Spleen (tissue), 7 donors: ENCODE results near the gene DHX34.

Experiments
- CTCF ChIP-seq, 11 experiments: fragments of 200-600 bp in 7 of 11; fragments of 450-650 bp in 4 of 11; sonication (generic) in 4 of 11; IDR thresholded peaks in 8 of 11; conservative IDR thresholded peaks in 3 of 11; 1 replicate in 7 of 11; 2 replicates in 4 of 11; pipeline versions ENCODE4 v1.4.0 to v1.8.0; 2016 to 2021; ENCODE audit warnings: antibody characterized with exemption in 11 of 11, inconsistent platforms in 4 of 11, mild to moderate bottlenecking in 1 of 11
- POLR2A ChIP-seq, 3 donors: fragments of 450-650 bp; IDR thresholded peaks; one replicate each; pipeline ENCODE4 v1.5.1; 2017; ENCODE audit warnings: antibody characterized with exemption in 3 of 3, mild to moderate bottlenecking in 1 of 3
- POLR2AphosphoS5 ChIP-seq, 3 donors: sonication (generic); formaldehyde crosslinking; IDR thresholded peaks; one replicate each; pipeline ENCODE4 v1.5.1; 2017; ENCODE audit warnings: antibody characterized with exemption in 3 of 3
- donor health status: DM: no; HTN: no; CAD: no; lungs with moderate emphysema.
- donor health status: DM: no; HTN: no; CAD: no.
- donor health status: DM: no; HTN: no; CAD: no.

- TF ChIP-seq CTCF (IDR thresholded peaks at IDR 0.05 in 8 of 11, conservative IDR thresholded peaks at IDR 0.05 in 3 of 11) (no peak), POLR2A (IDR thresholded peaks at IDR 0.05) (no peak), POLR2AphosphoS5 (IDR thresholded peaks at IDR 0.05) (no peak)
Measured at GRCh38 chr19:47398707-47399597, 49.8 kb downstream of the DHX34 start.
